ENCODE data around the gene ANAPC1.
A peak's percentile ranks its signal among the peaks of the same experiment; 100 is the strongest.

GRCh38 chr2:111919365-111919764, 35.4 kb upstream of the ANAPC1 start:
- peak in 3 of 4 donors; percentile 13 to 44 (median 18) for TF ChIP-seq CTCF (IDR thresholded peaks at IDR 0.05)
- no peak for TF ChIP-seq POLR2A (IDR thresholded peaks at IDR 0.05)

Measured in right lobe of liver (tissue), 4 donors.